HG03159 (cell line): ENCODE results near the gene DOK4.

Experiments
- ATAC-seq: cut with Tn5 transposase; IDR thresholded peaks from one replicate; pipeline ENCODE4 v1.9.1; 2021; ENCODE audit warnings: mild to moderate bottlenecking, moderate library complexity; ENCODE audit not compliant: unreplicated experiment

DOK4 gene

GRCh38 chr16:57519796-57520360, 33.6 kb upstream of the DOK4 start:
- ATAC-seq = no peak

- ATAC-seq = no peak
These were observed 32.6 kb upstream of the DOK4 start for GRCh38 chr16:57518922-57519321.

GRCh38 chr16:57518520-57518919, 32.2 kb upstream of the DOK4 start:
- no peak for ATAC-seq

GRCh38 chr16:57517397-57518367, 31.4 kb upstream of the DOK4 start:
- no peak for ATAC-seq

- ATAC-seq = no peak
These were observed 30.5 kb upstream of the DOK4 start for GRCh38 chr16:57516773-57517172.

GRCh38 chr16:57516176-57516725, 30.0 kb upstream of the DOK4 start:
- no peak for ATAC-seq

GRCh38 chr16:57514791-57515600, 28.7 kb upstream of the DOK4 start:
- ATAC-seq = no peak

GRCh38 chr16:57514371-57514770, 28.1 kb upstream of the DOK4 start:
- no peak for ATAC-seq

- no peak for ATAC-seq
These were observed 27.2 kb upstream of the DOK4 start for GRCh38 chr16:57513371-57514102.

GRCh38 chr16:57512296-57513001, 26.2 kb upstream of the DOK4 start:
- no peak for ATAC-seq

- no peak for ATAC-seq
These were observed 24.0 kb upstream of the DOK4 start for GRCh38 chr16:57510016-57510871.

- ATAC-seq = no peak
These were observed 23.1 kb upstream of the DOK4 start for GRCh38 chr16:57509231-57509923.

- no peak for ATAC-seq
These were observed 21.7 kb upstream of the DOK4 start for GRCh38 chr16:57508035-57508425.

GRCh38 chr16:57507136-57508034, 21.1 kb upstream of the DOK4 start:
- ATAC-seq = no peak

- ATAC-seq = no peak
These were observed 18.9 kb upstream of the DOK4 start for GRCh38 chr16:57505169-57505568.

- no peak for ATAC-seq
These were observed 18.2 kb upstream of the DOK4 start for GRCh38 chr16:57504491-57504890.

GRCh38 chr16:57504001-57504400, 17.7 kb upstream of the DOK4 start:
- no peak for ATAC-seq
